WTC11 (cell line): ENCODE measurements around the gene DMBX1. TPM values are rescaled to one million over a fixed set of nuclear protein-coding genes. Genes with fewer than 3 reads are reported as not detected.

Experiments used
- ATAC-seq: fragments of 200-7000 bp; cut with Tn5 transposase; 2 replicates; pipeline ENCODE4 v1.10.0; 2021; ENCODE audit warnings: mild to moderate bottlenecking, moderate library complexity
- CTCF ChIA-PET: fragments of 300-600 bp; sonication (Branson Sonifier 250); formaldehyde crosslinking; loops from one replicate; lab custom pipeline; 2021; ENCODE audit warnings: antibody characterized with exemption; lab: Charles Lee
- POLR2A ChIA-PET: fragments of 350-600 bp; sonication (Branson Sonifier 250); formaldehyde crosslinking; loops from one replicate; lab custom pipeline; 2021; ENCODE audit warnings: antibody characterized with exemption; lab: Charles Lee
- DNase-seq: peaks from one replicate; pipeline ENCODE4 v3.0.0; 2021; ENCODE audit warnings: low spot score
- H3K27ac Mint-ChIP-seq: 2 replicates; pipeline ENCODE4 v1.8.0; 2021; ENCODE audit warnings: mixed read lengths
- H3K27me3 Mint-ChIP-seq: 2 replicates; pipeline ENCODE4 v1.8.0; 2021; ENCODE audit warnings: low read depth, mild to moderate bottlenecking, moderate library complexity, mixed read lengths
- H3K36me3 Mint-ChIP-seq: 2 replicates; pipeline ENCODE4 v1.8.0; 2021; ENCODE audit warnings: mixed read lengths
- H3K4me1 Mint-ChIP-seq: 2 replicates; pipeline ENCODE4 v1.8.0; 2022; ENCODE audit warnings: mixed read lengths
- H3K4me3 Mint-ChIP-seq: 2 replicates; pipeline ENCODE4 v1.8.0; 2021; ENCODE audit warnings: mild to moderate bottlenecking, moderate library complexity, mixed read lengths
- H3K9me3 Mint-ChIP-seq: 2 replicates; pipeline ENCODE4 v1.8.0; 2021; ENCODE audit warnings: mixed read lengths
- AR ChIP-seq: fragments of 250-450 bp; sonication (Bioruptor Pico); IDR thresholded peaks from 2 replicates; pipeline ENCODE4 v1.9.0; 2021; ENCODE audit warnings: mild to moderate bottlenecking
- CTCF ChIP-seq: fragments of 200-600 bp; IDR thresholded peaks from 2 replicates; pipeline ENCODE4 v1.8.0; 2022; ENCODE audit warnings: antibody characterized with exemption
- E2F4 ChIP-seq: sonication (generic); formaldehyde crosslinking; IDR thresholded peaks from 2 replicates; pipeline ENCODE4 v1.8.1; 2022; ENCODE audit warnings: low read depth, mild to moderate bottlenecking, moderate library complexity, missing genetic modification reagents, borderline replicate concordance
- HMGA2 ChIP-seq: fragments of 250-450 bp; sonication (Bioruptor Pico); IDR thresholded peaks from 2 replicates; pipeline ENCODE4 v1.4.0; 2021; ENCODE audit warnings: mild to moderate bottlenecking, moderate library complexity
- MAX ChIP-seq: sonication (generic); formaldehyde crosslinking; IDR thresholded peaks from 2 replicates; pipeline ENCODE4 v1.8.0; 2022; ENCODE audit warnings: mild to moderate bottlenecking, missing genetic modification reagents
- MXD4 ChIP-seq: fragments of 250-450 bp; sonication (Bioruptor Pico); IDR thresholded peaks from 2 replicates; pipeline ENCODE4 v1.8.0; 2021; ENCODE audit warnings: mild to moderate bottlenecking, moderate library complexity, borderline replicate concordance
- NFATC4 ChIP-seq: fragments of 250-450 bp; sonication (Bioruptor Pico); IDR thresholded peaks from 2 replicates; pipeline ENCODE4 v1.9.0; 2021; ENCODE audit warnings: mild to moderate bottlenecking
- NR1H2 ChIP-seq: sonication (generic); formaldehyde crosslinking; IDR thresholded peaks from 2 replicates; pipeline ENCODE4 v1.9.0; 2021; ENCODE audit warnings: mild to moderate bottlenecking, moderate library complexity, missing genetic modification reagents
- USF1 ChIP-seq: sonication (generic); formaldehyde crosslinking; IDR thresholded peaks from 2 replicates; pipeline ENCODE4 v1.8.0; 2022; ENCODE audit warnings: mild to moderate bottlenecking, missing genetic modification reagents
- ZNF138 ChIP-seq: sonication (generic); formaldehyde crosslinking; conservative IDR thresholded peaks from 2 replicates; pipeline ENCODE4 v1.8.1; 2022; ENCODE audit warnings: mild to moderate bottlenecking, moderate library complexity, missing genetic modification reagents
- ZNF263 ChIP-seq: sonication (generic); formaldehyde crosslinking; IDR thresholded peaks from 2 replicates; pipeline ENCODE4 v1.8.1; 2022; ENCODE audit warnings: low read depth, mild to moderate bottlenecking, moderate library complexity, missing genetic modification reagents
- ZNF423 ChIP-seq: fragments of 250-450 bp; sonication (Bioruptor Pico); IDR thresholded peaks from 2 replicates; pipeline ENCODE4 v2.1.2; 2022; ENCODE audit warnings: mild to moderate bottlenecking, moderate library complexity
- total RNA-seq: library from RNA; stranded (reverse); gene quantifications from 3 replicates; pipeline ENCODE4 v1.2.3, GENCODE V29; 2021

DMBX1 gene
- total RNA-seq, 1 experiment from 2014 or later = 3.7 TPM

GRCh38 chr1:46479744-46480350 is 9.8 kb upstream of the DMBX1 start (continued):
- TF ChIP-seq ZNF138 (CRISPR knock-in tag) (no peak), MXD4 (CRISPR knock-in tag) (no peak), NFATC4 (CRISPR knock-in tag) (no peak), E2F4 (no peak), HMGA2 (CRISPR knock-in tag) (no peak)

- POLR2A ChIA-PET = interaction anchor here (2.0 kb wide), 1 partner anchor 34 kb away, joined by 5 read pairs; no protein-coding TSS in a partner anchor
- no peak for TF ChIP-seq CTCF
- CTCF ChIA-PET = interaction anchor here (1.0 to 6.0 kb wide), 13 partner anchors 7 to 62 kb away, joined by 3 to 67 read pairs (median 8); partner anchors contain the start of gene DMBX1
Observed at GRCh38 chr1:46480959-46481646, 8.5 kb upstream of the DMBX1 start.

GRCh38 chr1:46481961-46482360 is 7.7 kb upstream of the DMBX1 start:
- ATAC-seq (no peak), DNase-seq (no peak)
- no peaks in the 10 kb centered on the region for H3K36me3 Mint-ChIP-seq
- TF ChIP-seq NR1H2 (CRISPR knock-in tag) (no peak), ZNF263 (no peak), USF1 (no peak), ZNF423 (no peak), MAX (CRISPR knock-in tag) (no peak), AR (CRISPR knock-in tag) (no peak)
- CTCF ChIA-PET = interaction anchor here (4.2 to 6.0 kb wide), 3 partner anchors 35 to 45 kb away, joined by 33 to 67 read pairs (median 40); no protein-coding TSS in a partner anchor
- no peak overlapping the region for H3K27ac Mint-ChIP-seq
- peaks cover 36% of the 10 kb centered on the region for H3K4me1 Mint-ChIP-seq
- no peak overlapping the region for H3K4me3 Mint-ChIP-seq
- POLR2A ChIA-PET = interaction anchor here (2.0 kb wide), 1 partner anchor 35 kb away, joined by 5 read pairs; no protein-coding TSS in a partner anchor
- H3K27me3 Mint-ChIP-seq = peaks cover 94% of the 10 kb centered on the region
- no peaks in the 10 kb centered on the region for H3K9me3 Mint-ChIP-seq

More at GRCh38 chr1:46480959-46481646, 8.5 kb upstream of the DMBX1 start:
- Mint-ChIP-seq H3K4me3 (no peak overlapping the region), H3K36me3 (no peaks in the 10 kb centered on the region), H3K27ac (no peak overlapping the region), H3K9me3 (no peaks in the 10 kb centered on the region), H3K4me1 (peaks cover 35% of the 10 kb centered on the region), H3K27me3 (peaks cover 94% of the 10 kb centered on the region)
- ATAC-seq = peak; percentile 4; the same call in 1 of the 2 replicates
- no peak for DNase-seq
